Astrocyte of the spinal cord (primary cell): Measurements from ENCODE around the gene CRTAP.
"Not testable (repeated sequence)": the region's sequence is repeated elsewhere in the genome, so short reads cannot be mapped to it uniquely, and the experiment has no call there.

ENCODE experiments used
- DNase-seq: peaks from one replicate; pipeline ENCODE4 v3.0.0; 2011; ENCODE audit warnings: low read depth, low spot score
- H3K4me3 ChIP-seq: 2 replicates; pipeline ENCODE4 v1.5.1; 2011; ENCODE audit warnings: low read depth, mild to moderate bottlenecking, low read length, moderate library complexity
- CTCF ChIP-seq: IDR thresholded peaks from 2 replicates; pipeline ENCODE4 v1.5.1; 2012; ENCODE audit warnings: low read depth, mild to moderate bottlenecking, low read length, inconsistent platforms
- in situ Hi-C: cut with HindIII; loops from 2 replicates; pipeline ENCODE4 v1.10.0; 2017; ENCODE audit warnings: low sequenced_read_pairs

CRTAP gene

GRCh38 chr3:33104803-33105202, 9.0 kb upstream of the CRTAP start:
- H3K4me3 ChIP-seq: no peak overlapping the region
- TF ChIP-seq CTCF: no peak
- in situ Hi-C loops: no loop called here
- no peak for DNase-seq

- no peak for TF ChIP-seq CTCF
- DNase-seq: no peak
- no peak overlapping the region for H3K4me3 ChIP-seq
- in situ Hi-C loops: no loop called here
Measured at GRCh38 chr3:33105341-33105948, 8.4 kb upstream of the CRTAP start.

- DNase-seq, H3K4me3 ChIP-seq, in situ Hi-C loops: not testable (repeated sequence)
Measured at GRCh38 chr3:33106854-33107253, 7.0 kb upstream of the CRTAP start.

GRCh38 chr3:33111581-33111980, 2.2 kb upstream of the CRTAP start:
- no peak for DNase-seq
- in situ Hi-C loops: no loop called here
- no peak for TF ChIP-seq CTCF
- H3K4me3 ChIP-seq: no peak overlapping the region

GRCh38 chr3:33114622-33115023, 809 bp downstream of the CRTAP start:
- H3K4me3 ChIP-seq: peak overlapping the region; percentile 57
- DNase-seq: no peak
- no peak for TF ChIP-seq CTCF
- in situ Hi-C loops: no loop called here

- no peak for TF ChIP-seq CTCF
- peak overlapping the region; percentile 57 for H3K4me3 ChIP-seq
- in situ Hi-C loops: no loop called here
- peak; percentile 89 for DNase-seq
Measured at GRCh38 chr3:33115024-33115768, 1.4 kb downstream of the CRTAP start.

- no peak for TF ChIP-seq CTCF
- no peak overlapping the region for H3K4me3 ChIP-seq
- no peak for DNase-seq
- in situ Hi-C loops: no loop called here
Measured at GRCh38 chr3:33117461-33117860, 3.6 kb downstream of the CRTAP start.
